Hepatic stellate cell (primary cell): ENCODE data around the gene SLC8B1.

Source experiments
- DNase-seq: peaks from one replicate; pipeline ENCODE4 v3.0.0; 2011; ENCODE audit warnings: low spot score

The SLC8B1 gene

DNA sequence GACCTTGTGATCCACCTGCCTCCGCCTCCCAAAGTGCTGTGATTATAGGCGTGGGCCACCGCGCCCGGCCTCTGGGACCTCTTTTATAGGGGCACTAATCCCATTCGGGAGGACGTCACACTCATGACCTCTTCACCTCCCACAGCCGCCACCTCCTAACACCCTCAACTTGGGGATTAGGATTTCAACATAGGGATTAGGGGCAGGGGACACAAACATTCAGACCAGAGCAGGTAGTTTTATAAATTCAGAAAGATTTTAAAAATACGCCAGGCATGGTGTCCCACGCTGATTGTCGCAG lies 64.2 kb downstream of the SLC8B1 start:
- DNase-seq = no peak

DNA sequence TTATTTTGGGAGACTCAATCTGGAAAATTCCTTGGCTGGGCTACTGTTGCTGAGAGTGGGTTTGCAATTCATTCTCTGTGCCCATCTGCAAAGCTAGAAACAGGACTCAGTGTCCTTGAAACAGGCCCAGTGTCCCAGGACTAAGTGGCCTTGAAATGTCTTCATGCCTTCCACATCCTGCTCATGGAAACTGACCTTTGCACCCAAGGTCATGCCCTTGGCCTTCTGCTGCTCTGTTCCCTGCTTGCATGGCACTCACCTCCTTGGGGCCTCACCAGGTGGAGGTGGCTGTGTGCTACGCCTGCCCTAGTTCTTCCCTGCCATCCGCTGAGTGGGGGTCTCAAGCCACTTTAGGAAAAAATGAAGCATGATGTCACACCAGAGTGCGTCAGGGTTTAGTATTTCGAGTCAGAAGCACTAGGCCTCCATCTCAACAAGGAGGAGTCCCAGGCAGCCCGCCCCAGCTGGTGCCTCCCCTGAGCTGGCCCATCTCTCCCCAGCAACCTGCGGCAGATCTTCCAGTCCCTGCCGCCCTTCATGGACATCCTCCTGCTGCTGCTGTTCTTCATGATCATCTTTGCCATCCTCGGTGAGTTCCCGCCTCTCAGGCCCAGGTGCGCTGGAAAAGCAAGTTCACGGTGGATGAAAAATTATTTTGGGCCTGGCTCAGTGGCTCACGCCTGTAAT lies 65.5 kb downstream of the SLC8B1 start:
- no peak for DNase-seq

DNA sequence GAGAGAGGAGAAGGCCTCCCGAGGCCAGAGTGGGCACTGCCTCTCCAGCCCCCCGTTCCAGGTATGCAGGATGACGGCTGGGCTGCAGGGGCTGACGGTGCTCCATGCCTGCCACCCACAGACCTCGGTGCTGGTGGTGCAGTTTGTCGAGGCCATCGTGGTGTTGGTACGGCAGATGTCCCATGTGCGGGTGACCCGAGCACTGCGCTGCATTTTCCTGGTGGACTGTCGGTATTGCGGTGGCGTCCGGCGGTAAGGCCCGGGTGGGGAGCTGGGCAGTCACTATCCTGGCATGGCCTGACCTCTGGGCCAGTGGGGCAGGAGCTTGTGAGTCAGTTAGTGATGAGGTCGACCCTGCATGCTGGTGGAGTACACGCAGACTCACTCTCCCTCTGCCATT lies 66.3 kb downstream of the SLC8B1 start:
- no peak for DNase-seq

DNA sequence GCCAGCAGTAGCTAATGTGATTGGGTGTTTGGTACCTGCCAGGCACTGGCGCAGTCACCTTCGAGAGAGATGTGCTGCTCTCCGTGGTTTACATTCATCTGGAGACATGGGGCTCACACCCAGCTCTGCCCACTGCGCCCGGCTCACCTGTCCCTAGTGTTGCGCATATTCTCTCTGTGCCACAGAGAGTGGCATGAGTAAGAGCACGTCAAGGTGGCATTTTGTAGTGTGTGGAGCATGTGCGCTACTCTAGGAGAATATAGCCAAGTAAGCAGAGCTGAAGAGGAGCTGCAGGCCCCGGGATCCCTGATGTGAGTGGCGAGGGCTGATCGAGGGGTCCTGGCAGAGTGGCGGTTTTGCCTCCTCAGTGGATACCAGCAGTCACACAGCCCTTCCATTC lies 66.8 kb downstream of the SLC8B1 start:
- no peak for DNase-seq

DNA sequence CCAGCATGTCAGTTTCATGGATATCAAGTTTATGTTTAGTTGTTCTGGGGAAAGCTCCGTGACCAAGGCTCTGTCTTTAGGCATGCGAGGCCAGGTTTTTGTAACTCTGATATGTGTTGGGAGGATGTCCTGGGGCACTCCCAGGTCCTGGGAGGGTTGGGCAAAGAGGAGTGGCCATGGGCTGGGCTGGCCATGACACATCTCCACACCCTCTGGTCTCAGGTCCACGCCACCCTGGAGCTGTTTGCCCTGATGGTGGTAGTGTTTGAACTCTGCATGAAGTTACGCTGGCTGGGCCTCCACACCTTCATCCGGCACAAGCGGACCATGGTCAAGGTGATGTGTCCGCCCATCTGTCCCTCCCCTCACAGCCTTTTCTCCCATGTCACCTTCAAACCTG lies 67.3 kb downstream of the SLC8B1 start:
- DNase-seq = no peak

DNA sequence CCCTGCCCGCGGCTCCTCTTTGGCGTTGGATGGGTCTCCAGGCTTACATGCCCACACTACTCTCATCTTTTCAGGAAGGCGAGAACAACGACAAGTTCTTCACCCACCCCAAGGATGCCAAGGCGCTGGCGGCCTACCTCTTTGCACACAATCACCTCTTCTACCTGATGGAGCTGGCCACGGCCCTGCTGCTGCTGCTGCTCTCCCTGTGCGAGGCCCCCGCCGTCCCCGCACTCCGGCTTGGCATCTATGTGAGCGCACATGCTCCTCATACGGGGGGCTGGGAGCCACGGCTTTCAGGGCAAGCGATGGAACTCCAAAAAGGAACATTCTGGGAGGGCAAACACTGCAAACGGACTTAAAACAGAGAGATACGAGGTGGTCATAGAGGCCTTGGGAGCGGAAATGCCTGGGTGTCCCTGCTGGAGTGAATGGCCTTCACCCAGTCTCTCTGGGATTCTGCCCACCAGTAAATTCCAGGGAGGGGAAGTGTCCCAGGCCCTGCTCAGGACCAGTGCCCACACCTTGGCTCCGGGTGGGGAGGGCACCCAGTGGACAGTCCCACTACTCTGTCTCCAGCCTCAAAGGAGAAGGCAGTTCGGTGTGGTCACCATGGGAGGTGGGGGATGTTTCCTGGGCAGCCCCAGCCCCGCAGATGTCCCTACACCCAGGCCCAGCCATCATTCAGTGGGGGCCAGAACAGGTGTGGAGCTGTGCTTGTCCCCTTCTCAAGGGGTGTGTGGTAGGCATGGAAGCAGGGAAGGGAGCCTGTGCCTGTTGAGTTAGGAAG lies 68.6 kb downstream of the SLC8B1 start:
- DNase-seq = no peak

DNA sequence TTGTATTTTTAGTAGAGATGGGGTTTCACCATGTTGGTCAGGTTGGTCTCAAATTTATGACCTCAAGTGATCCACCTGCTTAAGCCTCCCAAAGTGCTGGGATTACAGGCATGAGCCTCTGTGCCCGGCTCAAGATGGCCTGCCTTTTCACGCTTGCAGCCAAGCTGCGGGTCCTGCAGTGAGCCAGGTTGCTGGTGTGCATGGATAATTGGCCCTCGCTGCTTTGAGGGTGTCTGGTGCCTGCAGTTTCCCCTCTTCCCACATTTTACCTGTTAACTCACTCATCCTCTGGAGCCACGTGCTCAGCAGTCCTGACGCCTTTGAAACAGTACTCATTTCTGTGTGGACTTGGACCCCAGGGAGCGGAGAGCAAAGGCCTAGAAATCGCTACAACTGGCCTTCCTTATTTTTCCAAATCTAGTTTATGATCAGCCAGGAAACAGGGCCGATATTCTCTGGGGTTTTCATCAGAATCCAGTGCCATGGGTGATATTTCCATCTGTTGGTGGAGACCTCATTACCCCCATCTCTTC lies 71.4 kb downstream of the SLC8B1 start:
- DNase-seq = no peak

DNA sequence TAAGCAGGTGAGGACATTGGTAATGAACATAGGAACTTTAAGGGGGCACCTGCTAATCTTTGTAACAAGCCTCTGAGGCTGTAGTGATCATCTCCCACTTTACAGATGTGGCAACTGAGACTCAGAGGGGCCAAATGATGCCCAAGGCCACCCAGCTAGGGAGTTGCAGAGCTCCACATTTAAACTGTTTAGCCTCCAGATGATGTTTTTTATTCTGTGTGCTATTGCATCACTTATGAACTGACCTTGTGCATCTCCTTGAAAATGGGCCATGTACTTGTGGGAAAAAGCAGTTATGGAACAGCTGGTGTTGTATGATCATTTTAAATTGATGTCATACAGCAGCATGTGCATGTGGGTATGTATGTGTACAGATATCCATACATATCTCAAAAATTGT lies 72.2 kb downstream of the SLC8B1 start:
- DNase-seq = no peak

DNA sequence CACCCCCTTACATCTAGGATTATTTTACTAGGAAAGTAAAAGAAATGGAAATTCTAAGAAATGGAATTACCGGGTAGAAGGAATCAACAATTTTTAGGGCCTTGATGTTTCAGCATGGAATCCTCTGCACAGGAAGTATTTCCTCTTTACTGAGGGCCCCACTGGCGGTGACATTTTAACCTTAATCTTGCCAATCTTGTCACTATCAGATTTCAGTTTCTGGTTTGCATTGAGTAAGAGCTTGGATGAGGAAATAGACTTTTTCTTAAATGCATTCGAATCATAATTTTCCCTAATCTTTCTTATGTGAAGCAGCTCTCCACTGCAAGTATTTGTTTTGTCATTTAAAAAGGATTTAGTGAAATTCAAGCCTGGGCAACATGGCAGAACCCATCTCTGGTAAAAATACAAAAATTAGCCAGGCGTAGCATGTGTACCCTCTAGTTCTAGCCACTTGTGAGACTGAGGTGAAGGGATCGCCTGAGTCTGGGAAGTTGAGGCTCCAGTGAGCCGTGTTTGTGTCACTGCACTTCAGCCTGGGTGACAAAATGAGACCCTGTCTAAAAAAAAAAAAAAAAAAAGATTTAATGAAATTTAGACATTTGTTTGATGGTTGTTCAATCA lies 73.0 kb downstream of the SLC8B1 start:
- DNase-seq = no peak

DNA sequence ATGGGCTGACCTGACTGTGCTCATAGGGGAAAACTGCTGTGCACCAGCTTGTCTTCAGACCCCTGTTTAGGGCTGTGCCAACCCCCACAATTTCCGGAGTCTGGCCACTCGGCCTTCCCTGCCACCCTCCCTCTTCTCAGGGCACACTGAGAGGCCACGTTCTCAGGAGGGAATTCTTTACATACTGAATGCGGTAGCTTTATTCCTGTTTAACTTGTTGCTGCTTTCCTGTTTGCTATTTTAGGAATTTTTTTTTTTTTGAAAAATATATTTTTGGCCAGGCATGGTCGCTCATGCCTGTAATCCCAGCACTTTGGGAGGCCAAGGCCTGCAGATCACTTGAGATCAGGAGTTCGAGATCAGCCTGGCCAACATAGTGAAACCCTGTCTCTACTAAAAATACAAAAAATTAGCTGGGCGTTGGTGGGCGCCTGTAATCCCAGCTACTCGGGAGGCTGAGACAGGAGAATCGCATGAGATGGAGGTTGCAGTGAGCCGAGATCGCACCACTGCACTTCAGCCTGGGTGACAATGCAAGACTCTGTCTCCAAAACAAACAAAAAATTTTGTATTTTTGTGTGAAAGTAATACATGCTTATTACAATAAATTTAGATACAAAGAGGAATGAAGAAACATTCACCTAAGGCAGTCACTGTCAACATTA lies 74.1 kb downstream of the SLC8B1 start:
- DNase-seq = no peak

DNA sequence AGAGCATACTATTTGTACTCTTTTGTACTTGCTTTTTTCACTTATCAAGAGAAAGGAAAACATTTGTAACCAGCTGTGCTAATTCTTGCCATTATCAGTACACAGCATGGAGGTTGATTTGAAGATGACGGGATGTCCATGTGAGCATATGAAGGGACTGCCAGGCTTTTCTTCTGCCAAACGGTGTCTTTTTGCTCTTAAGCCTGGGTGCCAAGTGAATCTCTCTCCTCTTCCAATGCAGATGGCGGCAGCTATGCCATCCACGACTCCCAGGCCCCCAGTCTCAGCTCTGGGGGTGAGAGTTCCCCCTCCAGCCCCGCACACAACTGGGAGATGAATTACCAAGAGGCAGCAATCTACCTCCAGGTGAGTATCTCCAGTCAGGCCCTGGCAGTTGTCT lies 74.8 kb downstream of the SLC8B1 start:
- no peak for DNase-seq

DNA sequence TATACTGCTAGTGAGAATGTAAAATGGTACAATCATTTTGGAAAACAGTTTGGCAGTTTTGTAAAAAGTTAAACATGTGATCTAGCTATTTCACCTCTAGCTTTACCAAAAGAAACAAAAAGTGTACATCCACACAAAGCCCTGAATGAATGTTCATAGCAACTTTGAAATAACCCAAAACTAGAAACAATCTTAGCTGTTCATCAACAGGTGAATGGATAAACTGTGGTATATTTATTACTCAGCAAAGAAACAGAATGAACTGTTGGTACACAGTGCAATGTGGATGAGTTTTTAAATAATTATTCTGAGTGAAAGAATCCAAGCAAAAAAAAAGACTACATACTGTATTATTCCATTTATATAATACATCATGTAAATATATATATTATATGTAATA lies 77.3 kb downstream of the SLC8B1 start:
- DNase-seq = no peak

DNA sequence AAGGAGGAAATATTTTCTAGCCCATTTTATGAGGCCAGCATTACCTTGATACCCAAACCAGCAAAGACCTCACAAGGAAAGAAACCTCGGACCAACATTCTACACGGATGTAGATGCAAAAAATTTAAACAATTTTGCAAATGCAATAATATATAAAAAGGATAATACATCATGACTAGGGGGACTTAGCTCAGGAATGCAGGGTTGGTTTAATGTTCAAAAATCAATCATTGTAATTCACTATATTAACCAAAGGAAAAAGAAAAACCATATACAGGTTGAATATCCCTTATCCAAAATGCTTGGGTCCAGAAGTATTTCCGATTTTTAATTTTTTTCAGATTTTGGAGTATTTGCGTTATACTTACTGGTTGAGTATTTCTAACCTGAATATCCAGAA lies 80.6 kb downstream of the SLC8B1 start:
- no peak for DNase-seq

DNA sequence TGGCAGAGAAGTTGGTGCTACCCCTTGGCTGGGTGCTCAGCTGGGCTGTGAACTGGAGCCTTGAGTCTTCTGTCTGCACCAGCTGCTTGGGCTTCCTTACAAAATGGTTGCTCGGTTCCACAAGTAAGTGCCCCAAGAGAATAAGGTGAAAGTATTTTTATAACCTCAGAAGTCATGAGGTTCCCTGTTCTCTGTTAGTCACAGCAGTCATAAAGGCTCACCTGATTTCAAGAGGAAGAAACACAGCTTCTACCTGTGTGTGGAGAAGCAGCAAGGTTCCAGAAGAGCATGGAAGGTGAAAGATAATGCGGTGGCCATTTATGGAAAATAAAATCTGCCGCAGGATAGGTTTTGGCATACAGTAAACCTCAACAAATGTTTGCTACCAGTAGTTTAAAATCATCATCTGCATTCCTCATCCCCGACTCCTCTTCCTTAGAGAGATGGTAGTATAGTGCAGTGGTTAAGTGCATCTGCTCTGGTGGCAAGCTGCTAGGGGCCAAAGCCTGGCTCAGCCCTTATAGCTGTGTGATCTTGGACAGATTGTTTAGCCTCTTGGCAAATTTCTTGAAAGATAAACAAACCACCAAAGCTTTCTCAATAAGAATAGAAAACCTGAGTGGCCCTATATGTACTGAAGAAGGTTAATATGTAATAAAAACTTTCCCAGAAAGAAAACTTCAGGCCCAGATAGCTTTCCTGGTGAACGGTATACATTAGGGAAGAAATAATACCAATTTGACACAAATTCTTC lies 81.2 kb downstream of the SLC8B1 start:
- DNase-seq = no peak

DNA sequence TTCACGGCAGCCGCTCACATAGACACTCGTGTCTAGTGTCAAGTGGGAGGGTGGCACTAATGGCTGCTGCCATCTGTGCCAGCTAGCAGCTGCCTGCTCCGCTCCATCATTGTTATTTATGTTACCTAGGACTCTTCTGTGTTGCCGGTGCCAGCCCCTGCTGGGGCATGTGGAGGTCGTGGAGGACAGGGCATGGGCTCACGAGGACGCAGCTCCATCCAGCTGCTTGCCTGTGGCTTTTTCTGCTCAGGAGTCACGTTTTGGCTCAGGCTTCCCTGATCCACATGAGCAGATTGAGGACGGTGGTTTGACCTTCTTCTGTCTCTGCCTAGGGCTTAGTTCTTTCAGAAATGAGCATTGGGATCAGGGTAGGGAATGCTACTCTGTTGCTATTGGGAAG lies 82.4 kb downstream of the SLC8B1 start:
- no peak for DNase-seq

DNA sequence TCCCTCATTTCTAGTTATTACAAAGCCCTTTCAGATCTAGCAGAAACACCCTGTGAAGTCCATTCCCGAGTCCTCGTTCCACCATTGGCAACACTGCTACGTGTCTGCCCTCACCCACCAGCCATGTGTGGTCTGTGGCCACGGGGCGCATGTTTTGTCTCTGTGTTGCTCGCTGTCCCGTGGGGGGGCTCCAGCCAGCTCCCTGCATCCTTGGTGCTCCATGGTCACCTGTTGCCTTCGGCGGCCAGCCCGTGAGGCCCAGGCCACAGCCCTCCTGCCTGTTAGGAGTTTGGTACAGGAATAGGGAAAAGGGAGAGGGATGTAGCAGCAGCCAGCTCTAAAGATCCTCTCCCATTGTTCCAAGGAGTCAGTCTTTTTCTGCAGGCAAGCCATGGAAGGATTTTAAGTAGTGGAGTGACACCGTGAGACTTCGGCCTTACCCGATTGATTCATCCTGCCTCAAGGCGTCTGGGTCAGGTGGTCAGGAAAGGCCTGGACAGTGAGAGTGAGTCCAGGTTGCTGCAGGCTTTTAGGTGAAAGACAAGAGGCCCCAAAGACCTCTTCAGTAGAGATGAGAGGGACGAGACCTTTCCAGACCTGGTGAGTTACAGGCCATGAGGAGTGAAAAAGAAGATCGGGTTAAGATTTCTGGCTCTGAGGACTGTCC lies 83.4 kb downstream of the SLC8B1 start:
- DNase-seq = no peak

DNA sequence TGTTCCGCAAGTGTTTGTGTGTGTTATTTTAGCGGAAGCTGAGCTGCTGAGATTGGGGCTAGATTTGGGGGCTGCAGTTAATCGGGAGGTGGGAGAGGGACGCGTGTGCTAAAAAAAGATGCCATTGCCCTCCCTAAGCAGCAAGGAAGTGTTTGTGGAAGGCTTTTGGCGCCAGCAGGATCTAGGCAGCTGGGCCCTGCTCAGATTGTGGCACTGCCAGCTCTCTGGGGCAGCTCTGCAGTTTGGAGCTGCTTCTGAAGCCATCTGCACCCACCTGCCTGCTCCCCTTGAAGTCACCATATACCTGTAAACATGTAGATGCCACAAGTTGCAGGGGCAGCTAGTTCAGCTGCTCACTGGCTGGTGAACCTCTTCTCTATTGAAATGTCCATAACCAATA lies 84.9 kb downstream of the SLC8B1 start:
- DNase-seq = no peak

DNA sequence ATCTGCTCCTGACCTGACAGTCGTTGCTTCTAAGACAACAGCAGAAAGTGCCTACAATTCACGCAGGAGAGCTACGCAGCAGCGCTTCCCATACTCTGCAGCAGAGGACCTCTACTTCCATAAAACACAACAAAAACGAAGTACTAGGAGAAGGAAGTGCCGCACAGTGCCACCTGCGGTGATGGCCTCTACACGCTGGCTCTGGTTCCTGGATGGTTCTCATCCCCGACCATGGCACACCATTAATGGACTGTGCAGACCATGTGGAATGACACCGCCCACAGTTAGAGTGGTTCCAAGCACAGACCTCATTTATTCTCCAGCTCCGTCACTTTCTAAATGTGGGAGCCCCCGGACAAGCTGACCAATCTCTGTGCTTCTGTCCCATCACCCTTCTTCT lies 85.4 kb downstream of the SLC8B1 start:
- DNase-seq = no peak

DNA sequence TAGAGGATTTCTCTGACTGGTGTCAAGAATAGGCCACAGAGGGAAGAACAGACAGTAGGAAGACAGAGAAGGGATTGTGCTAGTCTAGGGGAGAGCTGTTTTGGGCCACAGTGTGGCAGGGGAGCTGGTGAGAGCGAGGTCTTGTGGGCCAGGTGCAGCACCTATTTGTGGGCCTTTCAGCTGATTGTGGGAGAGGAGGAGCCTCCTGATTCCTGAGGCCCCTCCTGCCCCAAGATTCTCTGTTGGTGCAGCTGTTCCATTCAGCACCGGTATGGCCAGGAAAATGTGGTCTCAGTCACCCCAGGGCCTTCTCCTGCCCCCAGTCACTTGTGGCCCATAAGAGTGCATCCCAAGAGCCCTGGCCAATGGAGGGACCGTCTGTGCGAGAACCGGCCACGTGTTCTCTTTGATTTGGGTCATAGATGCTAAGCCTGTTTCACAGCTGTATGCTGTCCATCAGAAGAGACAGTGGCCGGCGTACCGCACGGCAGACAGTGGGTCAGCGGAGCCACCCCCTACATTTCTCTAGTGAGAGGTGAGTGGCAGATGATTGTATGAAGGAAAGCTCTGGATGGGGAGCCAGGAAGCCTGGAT lies 86.0 kb downstream of the SLC8B1 start:
- DNase-seq = no peak
